K562 (cell line): ENCODE measurements around the gene TLR8. TPM values are rescaled to one million over a fixed set of nuclear protein-coding genes. Genes with fewer than 3 reads are reported as not detected.

Source experiments
- DDX20 ChIP-seq: fragments of 450-650 bp; IDR thresholded peaks from 2 replicates; pipeline ENCODE4 v1.6.1; 2016; ENCODE audit warnings: missing genetic modification characterization, low read depth, mild to moderate bottlenecking, missing compliant biosample characterization, moderate library complexity
- EGR1 ChIP-seq: fragments of 450-650 bp; conservative IDR thresholded peaks from 2 replicates; pipeline ENCODE4 v1.6.1; 2017; ENCODE audit warnings: mild to moderate bottlenecking
- FOXJ2 ChIP-seq: fragments of 200-800 bp; sonication (Bioruptor generic); IDR thresholded peaks from 2 replicates; pipeline ENCODE4 v1.6.1; 2016; ENCODE audit warnings: missing genetic modification characterization, missing compliant biosample characterization
- JUND ChIP-seq, 2 experiments: IDR thresholded peaks; 2 replicates in 1 of 2; 3 replicates in 1 of 2; pipeline ENCODE4 v1.6.1; 2011; ENCODE audit warnings: borderline replicate concordance in 2 of 2, low read depth in 2 of 2, low read length in 2 of 2, improper control_type of control experiment in 1 of 2, missing biosample characterization in 1 of 2, missing genetic modification characterization in 1 of 2, missing genetic modification reagents in 1 of 2
- KAT2B ChIP-seq: IDR thresholded peaks from one replicate; pipeline ENCODE4 v1.6.1; 2012; ENCODE audit warnings: low read depth, mild to moderate bottlenecking, control low read depth, inconsistent platforms, low read length, moderate library complexity
- MGA ChIP-seq: fragments of 450-650 bp; IDR thresholded peaks from 2 replicates; pipeline ENCODE4 v1.6.1; 2016; ENCODE audit warnings: mild to moderate bottlenecking, moderate library complexity
- MIER1 ChIP-seq: fragments of 450-650 bp; IDR thresholded peaks from 2 replicates; pipeline ENCODE4 v1.6.1; 2016; ENCODE audit warnings: antibody characterized with exemption, mild to moderate bottlenecking, low read depth
- PBX2 ChIP-seq, 2 experiments: IDR thresholded peaks in 1 of 2; conservative IDR thresholded peaks in 1 of 2; 2 replicates each; pipeline ENCODE4 v1.6.1; 2016; ENCODE audit warnings: low read depth in 2 of 2, mild to moderate bottlenecking in 1 of 2, missing compliant biosample characterization in 1 of 2, missing genetic modification characterization in 1 of 2, moderate library complexity in 1 of 2
- RB1 ChIP-seq: fragments of 450-650 bp; IDR thresholded peaks from 2 replicates; pipeline ENCODE4 v1.6.1; 2017; ENCODE audit warnings: low read depth, mild to moderate bottlenecking
- RFX7 ChIP-seq: fragments of 250-450 bp; sonication (Bioruptor Pico); IDR thresholded peaks from 2 replicates; pipeline ENCODE4 v1.5.1; 2021; ENCODE audit warnings: mild to moderate bottlenecking
- RUNX1 ChIP-seq: sonication (generic); IDR thresholded peaks from 2 replicates; pipeline ENCODE4 v1.6.1; 2016; ENCODE audit warnings: antibody characterized with exemption, low read depth
- TBL1XR1 ChIP-seq, 2 experiments: IDR thresholded peaks; 2 replicates each; pipeline ENCODE4 v1.6.1; 2012; ENCODE audit warnings: improper control_type of control experiment in 2 of 2, low read length in 2 of 2, mild to moderate bottlenecking in 1 of 2
- polyA plus RNA-seq, 8 experiments: library from polyadenylated mRNA; depleted of rRNA in 4 of 8; stranded (reverse) in 5 of 8; unstranded in 3 of 8; fragments of >200 nt; fragmentation: Nextera tagmentation in 2 of 8; fragmentation: Illumina TruSeq in 1 of 8; extraction: Ambion mirVana in 2 of 8; extraction: Trizol in 1 of 8; gene quantifications; 2 replicates each; pipeline versions ENCODE4 v1.2.1 to v1.2.3, GENCODE V29; 2011 to 2014; ENCODE audit warnings: inconsistent platforms in 1 of 8, missing spikeins in 1 of 8
- total RNA-seq, 7 experiments: library from RNA; depleted of rRNA in 6 of 7; stranded (reverse); fragments of >200 nt in 6 of 7; fragmentation: Illumina TruSeq in 2 of 7; extraction: Trizol in 2 of 7; gene quantifications; 2 replicates each; pipeline versions ENCODE4 v1.2.1 to v1.2.3, GENCODE V29; 2011 to 2021; ENCODE audit warnings: low replicate concordance in 1 of 7

TLR8 gene
- total and polyA plus RNA-seq, 9 of the 15 experiments (the other 6 are each of a cell fraction or from before 2014, with no cell fraction given), result not detected

- TF ChIP-seq MGA (no peak; the same call in none of the 2 replicates), EGR1 (no peak), RB1 (no peak), JUND (IDR thresholded peaks at IDR 0.05; ENCODE audit: borderline replicate concordance, low read depth, low read length) (peak; percentile 36; the same call in 1 of the 2 replicates), JUND (tag; IDR thresholded peaks at IDR 0.05; ENCODE audit: borderline replicate concordance, low read depth, low read length) (peak; percentile 39; the same call in 1 of the 3 replicates), KAT2B (no peak), MIER1 (no peak), PBX2 (CRISPR knock-in tag; IDR thresholded peaks at IDR 0.05; ENCODE audit: low read depth) (no peak), PBX2 (tag; conservative IDR thresholded peaks at IDR 0.05; ENCODE audit: low read depth) (no peak), TBL1XR1 (IDR thresholded peaks at IDR 0.05; ENCODE audit: low read length in 2 of 2) (no peak), FOXJ2 (tag) (0 out of 2 replicates have a peak, but pooled peaks have one; percentile 33), DDX20 (no peak), RFX7 (CRISPR knock-in tag) (no peak), RUNX1 (no peak)
Observed at GRCh38 chrX:12956704-12957534, 50.5 kb downstream of the TLR8 start (continued).
